Tibial artery (tissue), 4 donors: ENCODE data around the gene ABRAXAS1.

Experiments
- DNase-seq, 2 donors: peaks; one replicate each; pipeline ENCODE4 v3.0.0-alpha.2; 2019
- H3K27ac ChIP-seq, 2 donors: fragments of 200-600 bp; sonication (generic) in 1 of 2; 1 replicate in 1 of 2; 2 replicates in 1 of 2; pipeline ENCODE4 v1.5.1; 2018 to 2019; ENCODE audit warnings: mild to moderate bottlenecking in 1 of 2
- H3K27me3 ChIP-seq, 2 donors: fragments of 200-600 bp; sonication (generic) in 1 of 2; one replicate each; pipeline versions ENCODE4 v1.5.1 to v1.6.0; 2016 to 2019
- H3K36me3 ChIP-seq, 3 donors: fragments of 200-600 bp; sonication (generic) in 2 of 3; one replicate each; pipeline ENCODE4 v1.5.1; 2016 to 2019; ENCODE audit warnings: mild to moderate bottlenecking in 2 of 3
- H3K4me1 ChIP-seq, 4 donors: fragments of 200-600 bp; sonication (generic) in 2 of 4; 1 replicate in 3 of 4; 2 replicates in 1 of 4; pipeline ENCODE4 v1.5.1; 2016 to 2019
- H3K4me3 ChIP-seq, 2 donors: fragments of 200-600 bp; sonication (generic) in 1 of 2; 1 replicate in 1 of 2; 2 replicates in 1 of 2; pipeline ENCODE4 v1.5.1; 2018 to 2019; ENCODE audit warnings: mild to moderate bottlenecking in 2 of 2
- H3K9me3 ChIP-seq, 3 donors: fragments of 200-600 bp; sonication (generic) in 1 of 3; one replicate each; pipeline ENCODE4 v1.5.1; 2016 to 2019
- CTCF ChIP-seq, 2 experiments: fragments of 200-600 bp in 1 of 2; fragments of 450-650 bp in 1 of 2; IDR thresholded peaks; one replicate each; pipeline ENCODE4 v1.5.1; 2017 to 2019; ENCODE audit warnings: antibody characterized with exemption in 2 of 2, mild to moderate bottlenecking in 1 of 2, moderate library complexity in 1 of 2
- intact Hi-C: fragments of 100-400 bp; cut with DNase I; formaldehyde crosslinking; loops from one replicate; pipeline ENCODE4 v1.15.0; 2023; ENCODE audit warnings: low total_unique reads

The ABRAXAS1 gene

GRCh38 chr4:83417566-83417965 lies 67.3 kb downstream of the ABRAXAS1 start:
- Histone ChIP-seq H3K4me3 (no peak overlapping the region), H3K9me3 (no peaks in the 10 kb centered on the region), H3K27me3 (no peaks in the 10 kb centered on the region), H3K4me1 (no peaks in the 10 kb centered on the region), H3K27ac (no peak overlapping the region), H3K36me3 (peaks cover 58 to 84% (median 63%) of the 10 kb centered on the region in 3 donors)
- TF ChIP-seq CTCF (IDR thresholded peaks at IDR 0.05): no peak
- intact Hi-C loops: no loop called here
- DNase-seq: no peak

- Histone ChIP-seq H3K36me3 (peaks cover 35 to 83% (median 60%) of the 10 kb centered on the region in 3 donors), H3K9me3 (no peaks in the 10 kb centered on the region), H3K27ac (no peak overlapping the region), H3K4me1 (no peaks in the 10 kb centered on the region), H3K4me3 (no peak overlapping the region), H3K27me3 (no peaks in the 10 kb centered on the region)
- no peak for DNase-seq
- intact Hi-C loops: no loop called here
- no peak for TF ChIP-seq CTCF (IDR thresholded peaks at IDR 0.05)
Measured at GRCh38 chr4:83413676-83414075, 71.2 kb downstream of the ABRAXAS1 start.
